Forelimb muscle (tissue), 1 donor: ENCODE data around the gene TMEM61. TPM values are rescaled to one million over a fixed set of nuclear protein-coding genes. Genes with fewer than 3 reads are reported as not detected.

ENCODE experiments used
- DNase-seq: peaks from one replicate; pipeline ENCODE4 v3.0.0-alpha.2; 2013; ENCODE audit warnings: low read depth
- polyA plus RNA-seq: library from polyadenylated mRNA; unstranded; fragments of 120-200 nt; gene quantifications from one replicate; pipeline ENCODE4 v1.2.1, GENCODE V29; 2013; ENCODE audit not compliant: insufficient read length

Gene TMEM61
- polyA plus RNA-seq, 1 donor, result not detected

DNA sequence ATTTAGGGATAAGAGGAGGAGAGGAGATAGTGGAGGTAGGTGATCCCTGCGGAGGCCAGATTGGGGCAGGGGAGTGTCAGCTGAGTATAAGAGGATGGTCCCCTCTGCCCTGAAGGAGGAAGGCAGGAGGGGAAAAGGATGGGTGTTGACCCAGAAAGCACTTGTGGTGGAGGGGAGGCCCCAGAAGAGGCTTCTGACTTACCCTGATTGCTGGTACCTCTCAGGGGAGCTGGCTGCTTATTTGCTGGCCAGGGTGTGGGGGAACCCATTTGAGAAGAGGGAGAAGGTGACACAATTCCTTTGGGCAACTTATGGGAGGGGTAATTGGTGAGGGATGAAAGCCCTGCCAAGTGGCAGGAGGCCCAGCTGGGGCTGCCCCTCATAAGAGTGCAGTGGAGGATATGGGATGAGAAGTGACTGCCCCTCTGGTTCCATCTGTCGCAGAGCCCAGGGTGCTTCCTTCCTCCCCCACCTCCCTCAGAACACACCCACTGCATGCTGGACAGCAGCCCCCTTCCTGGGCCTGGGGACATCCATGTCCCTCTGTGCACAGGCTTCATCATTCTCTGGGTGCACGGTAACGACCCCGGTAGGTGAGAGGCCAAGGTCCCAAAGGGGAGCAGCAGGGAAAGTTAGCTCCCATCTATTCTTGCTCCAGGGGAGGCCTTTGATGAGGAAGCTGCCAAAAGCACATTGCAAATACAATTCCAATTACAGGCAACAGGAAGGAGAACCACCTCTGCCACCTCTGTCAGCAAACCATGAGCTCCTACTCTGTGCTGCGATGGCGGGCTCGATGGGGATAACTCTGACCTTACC, 57.5 kb downstream of the TMEM61 start:
- no peak for DNase-seq

DNA sequence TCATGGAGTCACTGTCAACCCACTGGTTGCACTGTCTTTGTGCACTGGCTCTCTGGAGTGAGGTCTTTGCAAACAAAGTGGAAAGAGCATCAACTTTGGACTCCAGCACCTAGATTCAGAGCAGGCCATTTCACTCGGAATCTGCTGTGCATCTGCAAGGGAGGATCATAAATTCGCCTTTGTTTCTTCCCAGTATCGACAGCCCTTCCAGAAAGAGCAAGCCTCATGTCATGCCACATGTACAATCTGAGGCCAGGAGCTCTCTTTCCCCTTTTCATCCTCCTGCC, 58.1 kb downstream of the TMEM61 start:
- no peak for DNase-seq

DNA sequence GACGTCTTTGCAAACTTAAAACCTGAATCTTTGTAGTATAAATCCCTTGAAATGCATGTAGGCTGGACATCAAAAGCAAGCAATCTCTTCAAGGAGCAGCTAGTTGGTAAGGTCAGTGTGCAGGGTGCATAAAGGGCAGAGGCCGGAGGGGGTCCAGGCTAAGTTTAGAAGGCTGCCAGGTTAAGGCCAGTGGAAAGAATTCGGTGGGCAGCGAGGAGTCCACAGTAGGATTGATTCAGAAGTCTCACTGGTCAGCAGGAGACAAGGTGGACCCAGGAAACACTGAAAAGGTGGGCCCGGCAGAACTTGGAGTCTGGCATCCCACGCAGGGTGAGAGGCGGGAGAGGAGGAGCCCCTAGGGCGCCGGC, 58.5 kb downstream of the TMEM61 start:
- no peak for DNase-seq

DNA sequence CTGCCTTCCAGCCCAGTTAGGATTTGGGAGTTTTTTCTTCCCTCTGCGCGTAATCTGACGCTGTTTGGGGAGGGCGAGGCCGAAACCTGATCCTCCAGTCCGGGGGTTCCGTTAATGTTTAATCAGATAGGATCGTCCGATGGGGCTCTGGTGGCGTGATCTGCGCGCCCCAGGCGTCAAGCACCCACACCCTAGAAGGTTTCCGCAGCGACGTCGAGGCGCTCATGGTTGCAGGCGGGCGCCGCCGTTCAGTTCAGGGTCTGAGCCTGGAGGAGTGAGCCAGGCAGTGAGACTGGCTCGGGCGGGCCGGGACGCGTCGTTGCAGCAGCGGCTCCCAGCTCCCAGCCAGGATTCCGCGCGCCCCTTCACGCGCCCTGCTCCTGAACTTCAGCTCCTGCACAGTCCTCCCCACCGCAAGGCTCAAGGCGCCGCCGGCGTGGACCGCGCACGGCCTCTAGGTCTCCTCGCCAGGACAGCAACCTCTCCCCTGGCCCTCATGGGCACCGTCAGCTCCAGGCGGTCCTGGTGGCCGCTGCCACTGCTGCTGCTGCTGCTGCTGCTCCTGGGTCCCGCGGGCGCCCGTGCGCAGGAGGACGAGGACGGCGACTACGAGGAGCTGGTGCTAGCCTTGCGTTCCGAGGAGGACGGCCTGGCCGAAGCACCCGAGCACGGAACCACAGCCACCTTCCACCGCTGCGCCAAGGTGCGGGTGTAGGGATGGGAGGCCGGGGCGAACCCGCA, 59.1 kb downstream of the TMEM61 start, which contains the start of gene PCSK9:
Gene PCSK9 (plus strand): TSS at position 207 of the 741 bp plus-strand sequence. CDS start 290 bp downstream, at position 497.
- DNase-seq, result no peak

DNA sequence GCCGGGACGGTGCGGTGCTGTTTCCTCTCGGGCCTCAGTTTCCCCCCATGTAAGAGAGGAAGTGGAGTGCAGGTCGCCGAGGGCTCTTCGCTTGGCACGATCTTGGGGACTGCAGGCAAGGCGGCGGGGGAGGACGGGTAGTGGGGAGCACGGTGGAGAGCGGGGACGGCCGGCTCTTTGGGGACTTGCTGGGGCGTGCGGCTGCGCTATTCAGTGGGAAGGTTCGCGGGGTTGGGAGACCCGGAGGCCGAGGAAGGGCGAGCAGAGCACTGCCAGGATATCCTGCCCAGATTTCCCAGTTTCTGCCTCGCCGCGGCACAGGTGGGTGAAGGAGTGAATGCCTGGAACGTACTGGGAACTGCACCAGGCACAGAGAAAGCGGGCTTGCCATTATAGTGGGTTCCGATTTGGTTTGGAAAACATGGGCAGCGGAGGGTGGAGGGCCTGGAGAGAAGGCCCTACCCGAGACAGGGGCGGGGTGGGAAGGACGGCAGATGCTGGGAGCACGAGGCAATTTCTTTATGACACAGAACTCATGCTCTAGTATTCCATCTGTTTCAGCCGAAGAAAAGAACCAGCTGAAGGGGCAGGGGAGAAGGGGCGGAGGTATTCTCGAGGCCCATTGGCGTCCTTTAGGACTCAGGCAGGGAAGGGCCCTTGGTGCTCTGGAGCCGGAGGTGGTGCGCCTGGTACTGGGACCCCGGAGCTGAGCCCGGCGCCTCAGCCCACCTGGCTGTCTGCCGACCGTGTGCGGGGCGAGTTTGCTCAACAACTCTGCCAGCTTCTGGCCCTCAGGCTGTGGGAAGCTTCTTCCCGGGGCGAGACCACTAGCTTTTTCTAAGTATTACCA, 59.9 kb downstream of the TMEM61 start:
- no peak for DNase-seq

DNA sequence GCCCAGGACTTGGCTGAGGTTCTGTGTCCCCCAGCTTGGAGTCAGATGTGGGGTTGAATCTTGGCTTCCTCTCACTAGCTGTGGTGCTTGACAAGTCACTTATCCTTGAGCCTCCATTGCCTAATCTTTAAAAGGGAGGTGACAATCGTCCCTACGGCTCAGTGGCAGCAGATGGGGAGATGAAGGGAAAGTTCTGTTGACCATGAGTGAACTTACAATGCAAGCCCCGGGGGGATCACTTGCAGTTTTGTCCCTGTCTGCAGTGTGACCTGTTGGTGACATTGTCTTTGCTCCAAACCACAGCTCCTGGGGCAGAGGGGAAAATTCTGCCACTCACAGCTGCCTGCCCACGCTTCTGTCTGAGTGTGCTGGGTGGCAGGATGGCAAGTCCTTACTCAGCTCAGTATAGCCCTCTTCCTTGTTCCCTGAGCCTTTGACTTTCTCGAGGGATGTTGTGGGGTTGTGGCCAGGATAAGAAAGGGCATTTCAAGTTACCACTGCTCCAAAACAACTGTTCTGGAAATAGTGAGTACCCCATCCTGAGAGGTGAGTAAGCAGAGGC, 60.6 kb downstream of the TMEM61 start:
- DNase-seq, result no peak

DNA sequence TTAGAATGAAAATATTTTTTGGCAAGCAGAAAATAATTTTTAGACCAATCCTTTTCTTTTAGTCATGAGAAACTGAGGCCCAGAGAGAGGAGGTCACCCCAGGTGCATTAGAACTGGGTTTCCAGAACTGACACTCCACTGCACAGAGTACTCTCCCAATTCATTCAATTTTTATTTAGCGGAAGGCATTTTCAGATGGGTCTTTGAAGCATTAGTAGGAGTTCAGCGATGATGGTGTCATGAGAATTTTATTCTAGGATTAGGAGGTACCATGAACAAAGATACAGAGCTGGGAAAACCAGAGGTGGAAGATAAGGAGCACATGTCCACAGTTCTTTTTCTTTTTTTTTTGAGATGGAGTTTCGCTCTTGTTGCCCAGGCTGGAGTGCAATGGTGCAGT, 61.2 kb downstream of the TMEM61 start:
- no peak for DNase-seq

Other genes starting within 250 kb of the TMEM61 start
- 3.8 TPM for gene PARS2, start 216.1 kb upstream of the TMEM61 start, polyA plus RNA-seq
- 0.05 TPM for gene TTC22, start 179.3 kb upstream of the TMEM61 start, polyA plus RNA-seq
- gene DHCR24, start 93.4 kb upstream of the TMEM61 start, polyA plus RNA-seq, result 19.2 TPM
- 0.04 TPM for gene BSND, start 18.3 kb downstream of the TMEM61 start, polyA plus RNA-seq
- gene PCSK9, start 58.9 kb downstream of the TMEM61 start, polyA plus RNA-seq, result 3.9 TPM
- gene USP24, start 234.7 kb downstream of the TMEM61 start, polyA plus RNA-seq, result 38.4 TPM